PC-3 (cell line): ENCODE results near the gene TSEN15. TPM values are rescaled to one million over a fixed set of nuclear protein-coding genes. Genes with fewer than 3 reads are reported as not detected.

Experiments
- ATAC-seq: fragments of 200-7000 bp; cut with Tn5 transposase; 2 replicates; pipeline ENCODE4 v1.9.1; 2020; ENCODE audit warnings: mild to moderate bottlenecking, moderate library complexity
- BruUV-seq: library from RNA; stranded (reverse); fragments of 400-500 nt; replicated peaks from 2 replicates; lab custom pipeline; 2021; lab: Mats Ljungman, UMichigan
- CTCF ChIA-PET: fragments of 300-600 bp; sonication (Branson Sonifier 250); formaldehyde crosslinking; loops from one replicate; lab custom pipeline; 2022; ENCODE audit warnings: antibody characterized with exemption; lab: Charles Lee
- POLR2A ChIA-PET: fragments of 300-600 bp; sonication (Branson Sonifier 250); formaldehyde crosslinking; loops from one replicate; lab custom pipeline; 2022; ENCODE audit warnings: antibody characterized with exemption; ENCODE audit not compliant: unreplicated experiment; lab: Charles Lee
- DNase-seq: peaks from one replicate; pipeline ENCODE4 v3.0.0-alpha.2; 2015
- H2AFZ ChIP-seq: fragments of 300-600 bp; sonication (generic); 2 replicates; pipeline ENCODE4 v1.6.0; 2016; ENCODE audit warnings: antibody characterized with exemption, low read length
- H3F3A ChIP-seq: fragments of 300-600 bp; sonication (generic); one replicate; pipeline ENCODE4 v1.6.0; 2017; ENCODE audit warnings: antibody characterized with exemption, low read length, control low read depth, mild to moderate bottlenecking; ENCODE audit not compliant: unreplicated experiment
- H3K27ac ChIP-seq: fragments of 300-600 bp; sonication (generic); 2 replicates; pipeline ENCODE4 v1.5.1; 2016; ENCODE audit warnings: mild to moderate bottlenecking, low read length
- H3K27me3 ChIP-seq: fragments of 300-600 bp; sonication (generic); 2 replicates; pipeline ENCODE4 v1.6.1; 2016; ENCODE audit warnings: low read length, mixed read lengths
- H3K36me3 ChIP-seq: fragments of 300-600 bp; sonication (generic); 2 replicates; pipeline ENCODE4 v1.6.1; 2016; ENCODE audit warnings: low read depth, mixed run types, low read length, mixed read lengths
- H3K4me1 ChIP-seq: fragments of 300-600 bp; sonication (generic); 2 replicates; pipeline ENCODE4 v1.5.1; 2016; ENCODE audit warnings: low read length; ENCODE audit not compliant: insufficient read depth
- H3K4me2 ChIP-seq: fragments of 300-600 bp; sonication (generic); 2 replicates; pipeline ENCODE4 v1.6.0; 2016; ENCODE audit warnings: low read length
- H3K4me3 ChIP-seq: fragments of 300-600 bp; sonication (generic); 2 replicates; pipeline ENCODE4 v1.5.1; 2016; ENCODE audit warnings: mild to moderate bottlenecking, low read length, mixed read lengths
- H3K79me2 ChIP-seq: fragments of 300-600 bp; sonication (generic); 2 replicates; pipeline ENCODE4 v1.6.1; 2017; ENCODE audit warnings: low read length, mixed read lengths
- H3K9ac ChIP-seq: fragments of 300-600 bp; sonication (generic); 2 replicates; pipeline ENCODE4 v1.6.0; 2016; ENCODE audit warnings: mild to moderate bottlenecking, low read length
- H3K9me2 ChIP-seq: fragments of 300-600 bp; sonication (generic); replicated peaks from 2 replicates; pipeline ENCODE4 v1.6.1; 2016; ENCODE audit warnings: mixed run types, low read length, mixed read lengths
- H3K9me3 ChIP-seq: fragments of 300-600 bp; sonication (generic); 2 replicates; pipeline ENCODE4 v1.6.1; 2016; ENCODE audit warnings: low read length, mixed read lengths
- H4K20me1 ChIP-seq: fragments of 300-600 bp; sonication (generic); 2 replicates; pipeline ENCODE4 v1.6.1; 2016; ENCODE audit warnings: low read length, mixed read lengths
- CTCF ChIP-seq: fragments of 300-600 bp; sonication (generic); conservative IDR thresholded peaks from 2 replicates; pipeline ENCODE4 v1.5.1; 2017; ENCODE audit warnings: antibody characterized with exemption, low read depth, mild to moderate bottlenecking, low read length
- EZH2 ChIP-seq: fragments of 300-600 bp; sonication (generic); IDR thresholded peaks from one replicate; pipeline ENCODE4 v1.6.1; 2017; ENCODE audit warnings: antibody characterized with exemption, mild to moderate bottlenecking, low read length; ENCODE audit not compliant: unreplicated experiment
- EZH2phosphoT487 ChIP-seq: fragments of 300-600 bp; sonication (generic); IDR thresholded peaks from 2 replicates; pipeline ENCODE4 v1.6.1; 2018; ENCODE audit warnings: mild to moderate bottlenecking, antibody characterized with exemption, low read length, borderline replicate concordance
- intact Hi-C: fragments of 100-400 bp; cut with micrococcal nuclease; formaldehyde crosslinking; loops from 2 replicates; pipeline ENCODE4 v1.9.0; 2023
- total RNA-seq: library from RNA; depleted of rRNA; stranded (reverse); fragments of >200 nt; gene quantifications from 2 replicates; pipeline ENCODE4 v1.2.3, GENCODE V29; 2014

Gene TSEN15
- total RNA-seq, 1 experiment from 2014 or later = 29.7 TPM

- POLR2A ChIA-PET = no interaction called here
Measured at GRCh38 chr1:184101141-184101540, 49.6 kb downstream of the TSEN15 start.

GRCh38 chr1:184101571-184101970 is 50.0 kb downstream of the TSEN15 start:
- BruUV-seq = no TSS peak
- POLR2A ChIA-PET = no interaction called here
- Histone ChIP-seq H3F3A (no peaks in the 10 kb centered on the region), H3K4me1 (no peaks in the 10 kb centered on the region), H3K9me2 (no peaks in the 10 kb centered on the region), H3K9ac (no peak overlapping the region), H3K4me3 (no peak overlapping the region), H3K27me3 (no peaks in the 10 kb centered on the region), H3K79me2 (no peaks in the 10 kb centered on the region), H3K27ac (no peak overlapping the region), H2AFZ (no peak overlapping the region), H3K36me3 (no peaks in the 10 kb centered on the region), H4K20me1 (no peaks in the 10 kb centered on the region), H3K4me2 (no peak overlapping the region), H3K9me3 (no peaks in the 10 kb centered on the region)
- DNase-seq (no peak), ATAC-seq (no peak)
- no peak for TF ChIP-seq EZH2phosphoT487
- no peak for TF ChIP-seq EZH2
- no peak for TF ChIP-seq CTCF
- CTCF ChIA-PET = no interaction called here
- intact Hi-C loops = no loop called here

More at GRCh38 chr1:184101141-184101540, 49.6 kb downstream of the TSEN15 start:
- Histone ChIP-seq H3K9me3 (no peaks in the 10 kb centered on the region), H3K4me2 (no peak overlapping the region), H3K9ac (no peak overlapping the region), H3K36me3 (no peaks in the 10 kb centered on the region), H2AFZ (no peak overlapping the region), H3K27me3 (no peaks in the 10 kb centered on the region), H4K20me1 (no peaks in the 10 kb centered on the region), H3F3A (no peaks in the 10 kb centered on the region), H3K4me3 (no peak overlapping the region), H3K27ac (no peak overlapping the region), H3K9me2 (no peaks in the 10 kb centered on the region), H3K79me2 (no peaks in the 10 kb centered on the region), H3K4me1 (no peaks in the 10 kb centered on the region)
- ATAC-seq (no peak), DNase-seq (no peak)
- CTCF ChIA-PET = no interaction called here
- no TSS peak for BruUV-seq
- no peak for TF ChIP-seq EZH2
- TF ChIP-seq CTCF = no peak
- TF ChIP-seq EZH2phosphoT487 = no peak
- intact Hi-C loops = no loop called here

- ATAC-seq = no peak
- intact Hi-C loops = no loop called here
- Histone ChIP-seq H4K20me1 (no peaks in the 10 kb centered on the region), H3K9me3 (no peaks in the 10 kb centered on the region), H3F3A (no peaks in the 10 kb centered on the region), H3K79me2 (no peaks in the 10 kb centered on the region), H3K4me2 (no peak overlapping the region), H3K4me3 (no peak overlapping the region), H3K9ac (no peak overlapping the region), H3K36me3 (no peaks in the 10 kb centered on the region), H3K27ac (no peak overlapping the region), H3K4me1 (no peaks in the 10 kb centered on the region), H3K27me3 (no peaks in the 10 kb centered on the region), H2AFZ (no peak overlapping the region), H3K9me2 (no peaks in the 10 kb centered on the region)
- ChIA-PET CTCF (no interaction called here), POLR2A (no interaction called here)
- DNase-seq = no peak
- TF ChIP-seq EZH2 (no peak), CTCF (no peak), EZH2phosphoT487 (no peak)
- BruUV-seq = no TSS peak
Measured at GRCh38 chr1:184110272-184111204, 59.0 kb downstream of the TSEN15 start.
